H9 (cell line): ENCODE measurements around the gene B4GAT1. TPM values are rescaled to one million over a fixed set of nuclear protein-coding genes. Genes with fewer than 3 reads are reported as not detected.

ENCODE experiments used
- DNase-seq: peaks from one replicate; pipeline ENCODE4 v3.0.0-alpha.2; 2017
- H2AFZ ChIP-seq: one replicate; pipeline ENCODE4 v1.6.1; 2013; ENCODE audit warnings: mild to moderate bottlenecking, low read length, control low read depth, moderate library complexity
- H2AK5ac ChIP-seq: 2 replicates; pipeline ENCODE4 v1.6.1; 2013; ENCODE audit warnings: low read length, control low read depth, mixed read lengths; ENCODE audit not compliant: insufficient read length
- H2BK120ac ChIP-seq: one replicate; pipeline ENCODE4 v1.6.1; 2013; ENCODE audit warnings: low read depth, mild to moderate bottlenecking, low read length, control low read depth, inconsistent platforms; ENCODE audit not compliant: poor library complexity, severe bottlenecking
- H2BK12ac ChIP-seq: 2 replicates; pipeline ENCODE4 v1.6.1; 2013; ENCODE audit warnings: low read length, control low read depth, mixed read lengths, low read depth; ENCODE audit not compliant: insufficient read length
- H2BK15ac ChIP-seq: 2 replicates; pipeline ENCODE4 v1.6.1; 2013; ENCODE audit warnings: low read depth, low read length, control low read depth
- H2BK20ac ChIP-seq: one replicate; pipeline ENCODE4 v1.6.1; 2013; ENCODE audit warnings: low read depth, mild to moderate bottlenecking, low read length, control low read depth, inconsistent platforms; ENCODE audit not compliant: poor library complexity, severe bottlenecking
- H2BK5ac ChIP-seq: 2 replicates; pipeline ENCODE4 v1.6.1; 2013; ENCODE audit warnings: low read length, control low read depth, mixed read lengths; ENCODE audit not compliant: insufficient read length
- H3K14ac ChIP-seq: 2 replicates; pipeline ENCODE4 v1.6.1; 2013; ENCODE audit warnings: low read length, control low read depth; ENCODE audit not compliant: insufficient read depth
- H3K18ac ChIP-seq: 2 replicates; pipeline ENCODE4 v1.6.1; 2013; ENCODE audit warnings: low read depth, mild to moderate bottlenecking, mixed read lengths, low read length, control low read depth; ENCODE audit not compliant: insufficient read length
- H3K23ac ChIP-seq: 2 replicates; pipeline ENCODE4 v1.6.1; 2013; ENCODE audit warnings: low read length, control low read depth, mixed read lengths, low read depth; ENCODE audit not compliant: insufficient read length
- H3K23me2 ChIP-seq: 2 replicates; pipeline ENCODE4 v1.6.1; 2013; ENCODE audit warnings: low read depth, mild to moderate bottlenecking, mixed read lengths, low read length, control low read depth; ENCODE audit not compliant: insufficient read length, poor library complexity, severe bottlenecking
- H3K27ac ChIP-seq: 2 replicates; pipeline ENCODE4 v1.5.1; 2013; ENCODE audit warnings: low read length, control low read depth, mixed read lengths, low read depth; ENCODE audit not compliant: insufficient read length
- H3K27me3 ChIP-seq: 2 replicates; pipeline ENCODE4 v1.6.1; 2013; ENCODE audit warnings: low read length, control low read depth, inconsistent platforms; ENCODE audit not compliant: insufficient read depth
- H3K4ac ChIP-seq: 2 replicates; pipeline ENCODE4 v1.6.1; 2013; ENCODE audit warnings: low read depth, mild to moderate bottlenecking, control low read depth, inconsistent platforms, low read length, moderate library complexity
- H3K4me1 ChIP-seq: 2 replicates; pipeline ENCODE4 v1.6.1; 2013; ENCODE audit warnings: low read length, control low read depth, inconsistent platforms; ENCODE audit not compliant: insufficient read depth
- H3K4me2 ChIP-seq: 2 replicates; pipeline ENCODE4 v1.6.1; 2013; ENCODE audit warnings: low read length, control low read depth, mixed read lengths; ENCODE audit not compliant: insufficient read length, insufficient read depth
- H3K56ac ChIP-seq: 2 replicates; pipeline ENCODE4 v1.6.1; 2013; ENCODE audit warnings: low read depth, mild to moderate bottlenecking, mixed read lengths, low read length, control low read depth; ENCODE audit not compliant: insufficient read length
- H3K79me1 ChIP-seq: 2 replicates; pipeline ENCODE4 v1.6.1; 2013; ENCODE audit warnings: low read depth, mild to moderate bottlenecking, moderate library complexity, low read length, control low read depth, inconsistent platforms; ENCODE audit not compliant: insufficient read depth, poor library complexity, severe bottlenecking
- H3K79me2 ChIP-seq: 2 replicates; pipeline ENCODE4 v1.6.1; 2013; ENCODE audit warnings: low read length, control low read depth, inconsistent platforms; ENCODE audit not compliant: insufficient read depth
- H3K9ac ChIP-seq: 2 replicates; pipeline ENCODE4 v1.6.1; 2013; ENCODE audit warnings: low read length, control low read depth, mixed read lengths; ENCODE audit not compliant: insufficient read length; ENCODE audit errors: extremely low read depth
- H3K9me3 ChIP-seq: one replicate; pipeline ENCODE4 v1.6.1; 2013; ENCODE audit warnings: low read depth, low read length, inconsistent platforms; ENCODE audit not compliant: control insufficient read depth
- H3T11ph ChIP-seq: one replicate; pipeline ENCODE4 v1.6.1; 2013; ENCODE audit warnings: mild to moderate bottlenecking, low read length, control low read depth, inconsistent platforms
- H4K20me1 ChIP-seq: one replicate; pipeline ENCODE4 v1.6.1; 2013; ENCODE audit not compliant: control insufficient read depth, insufficient read length, insufficient read depth
- H4K5ac ChIP-seq: 2 replicates; pipeline ENCODE4 v1.6.1; 2013; ENCODE audit warnings: low read depth, mild to moderate bottlenecking, mixed read lengths, low read length, control low read depth; ENCODE audit not compliant: insufficient read length
- H4K8ac ChIP-seq: replicated peaks from 2 replicates; pipeline ENCODE4 v1.6.1; 2013; ENCODE audit warnings: low read length, control low read depth, mixed read lengths, low read depth; ENCODE audit not compliant: insufficient read length
- H4K91ac ChIP-seq: 2 replicates; pipeline ENCODE4 v1.6.1; 2013; ENCODE audit warnings: low read depth, mild to moderate bottlenecking, moderate library complexity, mixed read lengths, low read length, control low read depth; ENCODE audit not compliant: insufficient read length
- H3K27ac Mint-ChIP-seq, 3 experiments: 2 replicates in 2 of 3; 3 replicates in 1 of 3; pipeline ENCODE4 v1.8.0; 2020 to 2021; ENCODE audit warnings: mixed read lengths in 3 of 3, mild to moderate bottlenecking in 1 of 3, moderate library complexity in 1 of 3
- H3K27me3 Mint-ChIP-seq: 2 replicates; pipeline ENCODE4 v1.8.0; 2021; ENCODE audit warnings: low read depth, mild to moderate bottlenecking, moderate library complexity, mixed read lengths
- H3K36me3 Mint-ChIP-seq, 3 experiments: 2 replicates in 2 of 3; 3 replicates in 1 of 3; pipeline ENCODE4 v1.8.0; 2020 to 2021; ENCODE audit warnings: low read depth in 3 of 3, mixed read lengths in 3 of 3; ENCODE audit not compliant: insufficient read depth in 1 of 3
- H3K4me1 Mint-ChIP-seq, 2 experiments: 2 replicates each; pipeline ENCODE4 v1.8.0; 2020; ENCODE audit warnings: mixed read lengths in 2 of 2
- H3K4me3 Mint-ChIP-seq, 2 experiments: 2 replicates in 1 of 2; 3 replicates in 1 of 2; pipeline ENCODE4 v1.8.0; 2020 to 2021; ENCODE audit warnings: mild to moderate bottlenecking in 2 of 2, mixed read lengths in 2 of 2, moderate library complexity in 1 of 2
- H3K9me3 Mint-ChIP-seq, 2 experiments: 2 replicates in 1 of 2; 3 replicates in 1 of 2; pipeline ENCODE4 v1.8.0; 2020; ENCODE audit warnings: mild to moderate bottlenecking in 2 of 2, mixed read lengths in 2 of 2, moderate library complexity in 1 of 2
- WGBS: extraction: QIAGEN DNeasy Blood & Tissue Kit; methylation state at CpG from one replicate; pipeline ENCODE4 v1.1.7; 2013; ENCODE audit warnings: missing lambda C conversion rate, low lambda C conversion rate, mixed read lengths; ENCODE audit not compliant: insufficient read length; ENCODE audit errors: extremely low coverage; 5-methylcytosine and 5-hydroxymethylcytosine counted together
- total RNA-seq: library from RNA; stranded (reverse); gene quantifications from 2 replicates; pipeline ENCODE4 v1.2.1, GENCODE V29; 2021
- TF ChIP-seq, protein P1 (sequence below): fragments of 200-600 bp; sonication (generic); conservative IDR thresholded peaks from 3 replicates; pipeline ENCODE4 v1.8.0; 2021; ENCODE audit warnings: antibody characterized with exemption, mild to moderate bottlenecking

B4GAT1 gene
- total RNA-seq, 1 experiment from 2014 or later: 24.3 TPM

DNA sequence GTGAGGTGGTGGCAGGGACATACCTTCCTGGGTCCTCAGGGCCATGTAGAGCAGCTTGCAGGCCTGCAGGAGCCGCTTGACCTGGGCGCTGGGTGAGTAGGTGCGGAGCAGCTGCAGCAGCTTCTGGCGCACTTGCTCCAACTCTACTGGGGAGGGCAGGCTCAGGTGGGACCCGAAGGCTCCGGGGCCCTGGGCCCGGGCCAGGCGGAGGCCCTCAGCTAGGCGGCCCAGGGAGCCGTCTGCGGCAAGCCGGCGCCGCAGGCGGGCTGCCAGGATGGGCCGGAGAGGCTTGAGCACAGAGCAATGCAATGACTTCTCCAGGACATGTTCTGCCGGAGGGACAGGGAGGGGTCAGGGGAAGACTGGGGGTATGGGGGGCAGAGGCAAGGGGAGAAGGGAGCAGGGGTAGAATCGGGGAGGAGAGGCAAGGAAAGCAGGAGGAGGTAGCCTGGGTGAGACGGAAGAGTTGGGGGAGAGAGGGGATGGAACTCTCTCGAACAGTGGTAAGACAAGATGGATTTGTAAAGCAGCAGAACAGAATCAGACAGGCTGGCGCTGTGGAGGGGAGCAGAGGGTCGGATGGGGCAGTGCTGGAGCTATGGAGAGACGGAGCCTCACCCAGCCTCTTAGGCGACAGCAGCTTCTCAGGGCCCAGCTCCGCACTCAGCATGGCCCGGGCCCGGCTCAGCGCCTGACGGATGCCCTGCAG is 13.4 kb downstream of the B4GAT1 start:
- Mint-ChIP-seq H3K4me3 (no peak overlapping the region), H3K27ac (no peak overlapping the region), H3K4me1 (peaks cover 20 to 21% of the 10 kb centered on the region in 2 experiments), H3K9me3 (no peaks in the 10 kb centered on the region), H3K27me3 (peaks cover 4% of the 10 kb centered on the region), H3K36me3 (peaks cover 2 to 15% (median 10%) of the 10 kb centered on the region in 3 experiments; a peak in 5 of 7 replicates)
- Histone ChIP-seq H3K79me1 (no peaks in the 10 kb centered on the region), H4K8ac (no peak overlapping the region), H2BK20ac (no peak overlapping the region), H4K20me1 (no peaks in the 10 kb centered on the region), H2BK120ac (no peak overlapping the region), H4K91ac (no peak overlapping the region), H3K18ac (no peak overlapping the region), H3K23me2 (no peaks in the 10 kb centered on the region), H2BK5ac (no peak overlapping the region), H3K56ac (no peak overlapping the region), H3K79me2 (no peaks in the 10 kb centered on the region), H3K27ac (no peak overlapping the region), H3K14ac (no peak overlapping the region), H3T11ph (no peak overlapping the region), H3K4me1 (no peaks in the 10 kb centered on the region), H2AK5ac (no peak overlapping the region), H2BK12ac (no peak overlapping the region), H3K27me3 (no peaks in the 10 kb centered on the region; the same call in 1 of the 2 replicates), H2BK15ac (no peak overlapping the region), H3K9ac (no peak overlapping the region), H3K9me3 (no peaks in the 10 kb centered on the region), H4K5ac (no peak overlapping the region), H3K23ac (no peak overlapping the region), H2AFZ (no peak overlapping the region), H3K4me2 (no peak overlapping the region), H3K4ac (no peak overlapping the region)
- no CpG with 5 or more reads among the region's 29 CpGs for WGBS
- no peak for DNase-seq
- TF ChIP-seq, protein P1, sequence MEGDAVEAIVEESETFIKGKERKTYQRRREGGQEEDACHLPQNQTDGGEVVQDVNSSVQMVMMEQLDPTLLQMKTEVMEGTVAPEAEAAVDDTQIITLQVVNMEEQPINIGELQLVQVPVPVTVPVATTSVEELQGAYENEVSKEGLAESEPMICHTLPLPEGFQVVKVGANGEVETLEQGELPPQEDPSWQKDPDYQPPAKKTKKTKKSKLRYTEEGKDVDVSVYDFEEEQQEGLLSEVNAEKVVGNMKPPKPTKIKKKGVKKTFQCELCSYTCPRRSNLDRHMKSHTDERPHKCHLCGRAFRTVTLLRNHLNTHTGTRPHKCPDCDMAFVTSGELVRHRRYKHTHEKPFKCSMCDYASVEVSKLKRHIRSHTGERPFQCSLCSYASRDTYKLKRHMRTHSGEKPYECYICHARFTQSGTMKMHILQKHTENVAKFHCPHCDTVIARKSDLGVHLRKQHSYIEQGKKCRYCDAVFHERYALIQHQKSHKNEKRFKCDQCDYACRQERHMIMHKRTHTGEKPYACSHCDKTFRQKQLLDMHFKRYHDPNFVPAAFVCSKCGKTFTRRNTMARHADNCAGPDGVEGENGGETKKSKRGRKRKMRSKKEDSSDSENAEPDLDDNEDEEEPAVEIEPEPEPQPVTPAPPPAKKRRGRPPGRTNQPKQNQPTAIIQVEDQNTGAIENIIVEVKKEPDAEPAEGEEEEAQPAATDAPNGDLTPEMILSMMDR: no peak
